ENCODE results near the gene TNS4.
A peak's percentile ranks its signal among the peaks of the same experiment; 100 is the strongest.

- no peak for TF ChIP-seq POLR2A (IDR thresholded peaks at IDR 0.05)
- TF ChIP-seq CTCF (IDR thresholded peaks at IDR 0.05), result no peak
- TF ChIP-seq POLR2AphosphoS5 (IDR thresholded peaks at IDR 0.05), result peak in 1 of 4 donors; percentile 6
- TF ChIP-seq EP300 (IDR thresholded peaks at IDR 0.05), result no peak
These were observed 53.2 kb downstream of the TNS4 start for GRCh38 chr17:40448213-40448638.

Measured in sigmoid colon (tissue), 4 donors.